Stimulated activated CD8-positive, alpha-beta memory T cell treated with anti-CD3 and anti-CD28 coated beads, Interleukin-7, amount 100 ng/mL, for 4 hours (primary cell): Measurements from ENCODE around the gene MGLL.

ENCODE experiments used
- DNase-seq, 2 donors: peaks; one replicate each; pipeline ENCODE4 v3.0.0-alpha.2; 2020; ENCODE audit warnings: low read depth in 2 of 2

MGLL gene

GRCh38 chr3:127814325-127814781 is 8.0 kb downstream of the MGLL start:
- DNase-seq = no peak

GRCh38 chr3:127812151-127812550 is 10.2 kb downstream of the MGLL start:
- DNase-seq = no peak

GRCh38 chr3:127811717-127812116 is 10.6 kb downstream of the MGLL start:
- no peak for DNase-seq

- no peak for DNase-seq
Measured at GRCh38 chr3:127809611-127810010, 12.7 kb downstream of the MGLL start.

GRCh38 chr3:127809211-127809610 is 13.1 kb downstream of the MGLL start:
- no peak for DNase-seq

GRCh38 chr3:127808197-127808596 is 14.1 kb downstream of the MGLL start:
- no peak for DNase-seq

GRCh38 chr3:127805026-127805753 is 17.1 kb downstream of the MGLL start:
- DNase-seq = no peak

- no peak for DNase-seq
Measured at GRCh38 chr3:127804141-127804540, 18.2 kb downstream of the MGLL start.

GRCh38 chr3:127803619-127804018 is 18.7 kb downstream of the MGLL start:
- no peak for DNase-seq

GRCh38 chr3:127802606-127803005 is 19.7 kb downstream of the MGLL start:
- no peak for DNase-seq

GRCh38 chr3:127801731-127802313 is 20.5 kb downstream of the MGLL start:
- DNase-seq = no peak

GRCh38 chr3:127800508-127800907 is 21.8 kb downstream of the MGLL start:
- no peak for DNase-seq

- DNase-seq = no peak
Measured at GRCh38 chr3:127799476-127800222, 22.7 kb downstream of the MGLL start.

- no peak for DNase-seq
Measured at GRCh38 chr3:127798716-127799115, 23.6 kb downstream of the MGLL start.

GRCh38 chr3:127796831-127797150 is 25.5 kb downstream of the MGLL start:
- DNase-seq = no peak

GRCh38 chr3:127796045-127796830 is 26.1 kb downstream of the MGLL start:
- DNase-seq = no peak

GRCh38 chr3:127794972-127795371 is 27.3 kb downstream of the MGLL start:
- DNase-seq = no peak

GRCh38 chr3:127794402-127794801 is 27.9 kb downstream of the MGLL start:
- no peak for DNase-seq

GRCh38 chr3:127792541-127793292 is 29.6 kb downstream of the MGLL start:
- no peak for DNase-seq

- DNase-seq = no peak
Measured at GRCh38 chr3:127791221-127791913, 30.9 kb downstream of the MGLL start.

- no peak for DNase-seq
Measured at GRCh38 chr3:127790882-127791183, 31.5 kb downstream of the MGLL start.
